Measurements from ENCODE around the gene TAF4. TPM values are rescaled to one million over a fixed set of nuclear protein-coding genes. Genes with fewer than 3 reads are reported as not detected.
A peak's percentile ranks its signal among the peaks of the same experiment; 100 is the strongest.
"Not testable (repeated sequence)": the region's sequence is repeated elsewhere in the genome, so short reads cannot be mapped to it uniquely, and the experiment has no call there.

TAF4 gene
- total and polyA plus RNA-seq, 2 donors from 2014 or later: 3.7 to 18.4 TPM

- Histone ChIP-seq H3K9me3 (ENCODE audit: control insufficient read depth in 2 of 3, insufficient read depth in 1 of 3, low read length in 3 of 3) (no peaks in the 10 kb centered on the region), H3K9ac (ENCODE audit: low read length in 3 of 3) (no peak overlapping the region), H3K4me3 (ENCODE audit: low read length in 3 of 3) (no peak overlapping the region), H3K27ac (ENCODE audit: low read depth in 2 of 2, low read length in 2 of 2) (no peak overlapping the region), H3K27me3 (ENCODE audit: control insufficient read depth, insufficient read depth, low read length) (no peaks in the 10 kb centered on the region), H3K4me1 (ENCODE audit: control insufficient read depth in 2 of 3, insufficient read depth in 2 of 3, low read depth in 1 of 3, low read length in 3 of 3) (no peaks in the 10 kb centered on the region), H3K36me3 (ENCODE audit: control insufficient read depth in 2 of 3, insufficient read depth in 3 of 3, low read length in 3 of 3) (peaks cover 0 to 25% (median 18%) of the 10 kb centered on the region in 3 donors)
- no peak for TF ChIP-seq CTCF (IDR thresholded peaks at IDR 0.05; ENCODE audit: borderline replicate concordance, extremely low read depth, insufficient read depth)
- DNase-seq: no peak
- intact Hi-C loops (cut with DNase I): no loop called here
- no peak for FAIRE-seq
Observed at GRCh38 chr20:61985096-61985495, 80.6 kb downstream of the TAF4 start.

DNA sequence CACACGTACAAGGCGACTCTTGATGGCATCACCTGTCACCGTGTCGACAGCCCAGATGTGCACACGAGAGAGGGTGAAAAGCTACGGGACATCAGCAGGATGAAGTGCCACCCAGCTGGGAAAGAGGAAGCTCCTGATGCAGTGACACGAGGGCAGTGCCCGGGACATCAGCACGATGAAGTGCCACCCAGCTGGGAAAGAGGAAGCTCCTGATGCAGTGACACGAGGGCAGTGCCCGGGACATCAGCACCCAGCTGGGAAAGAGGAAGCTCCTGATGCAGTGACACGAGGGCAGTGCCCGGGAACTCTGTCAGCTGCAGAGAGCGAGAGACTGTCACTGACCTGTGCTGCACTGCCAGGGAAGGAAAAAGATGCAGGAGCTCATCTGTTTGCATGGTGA lies 81.2 kb downstream of the TAF4 start:
- H3K27me3 ChIP-seq (ENCODE audit: control insufficient read depth, insufficient read depth, low read length); FAIRE-seq; H3K27ac ChIP-seq (ENCODE audit: low read depth in 2 of 2, low read length in 2 of 2); intact Hi-C loops (cut with DNase I); H3K9ac ChIP-seq (ENCODE audit: low read length in 3 of 3); H3K9me3 ChIP-seq (ENCODE audit: control insufficient read depth in 2 of 3, insufficient read depth in 1 of 3, low read length in 3 of 3); H3K4me3 ChIP-seq (ENCODE audit: low read length in 3 of 3); DNase-seq; H3K4me1 ChIP-seq (ENCODE audit: control insufficient read depth in 2 of 3, insufficient read depth in 2 of 3, low read depth in 1 of 3, low read length in 3 of 3): not testable (repeated sequence)
- H3K36me3 ChIP-seq (ENCODE audit: control insufficient read depth in 2 of 3, insufficient read depth in 3 of 3, low read length in 3 of 3): peaks cover 0 to 20% (median 14%) of the 10 kb centered on the region in 3 donors

DNA sequence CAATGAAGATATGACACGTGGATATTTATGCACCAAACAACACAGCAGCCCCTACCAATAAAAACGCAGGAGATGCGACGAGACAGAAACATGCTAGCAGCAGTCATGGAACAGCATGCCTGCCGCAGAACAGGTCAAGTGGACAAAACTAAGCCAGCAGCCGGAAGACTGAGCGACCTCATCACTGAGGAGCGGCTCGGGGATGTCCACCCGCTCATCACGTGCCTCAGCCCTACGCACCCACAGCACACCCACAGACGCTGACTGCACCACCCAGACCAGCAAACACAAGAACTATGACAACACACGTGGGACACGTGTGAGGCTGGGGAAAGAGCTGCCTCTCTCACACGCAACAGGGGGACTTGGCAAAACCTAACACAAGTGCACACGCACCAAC lies 81.7 kb downstream of the TAF4 start:
- H3K36me3 ChIP-seq (ENCODE audit: control insufficient read depth in 2 of 3, insufficient read depth in 3 of 3, low read length in 3 of 3): peaks cover 0 to 19% (median 14%) of the 10 kb centered on the region in 3 donors
- H3K27ac ChIP-seq (ENCODE audit: low read depth in 2 of 2, low read length in 2 of 2): no peak overlapping the region
- no peaks in the 10 kb centered on the region for H3K4me1 ChIP-seq (ENCODE audit: control insufficient read depth in 2 of 3, insufficient read depth in 2 of 3, low read depth in 1 of 3, low read length in 3 of 3)
- H3K4me3 ChIP-seq (ENCODE audit: low read length in 3 of 3): no peak overlapping the region
- no peaks in the 10 kb centered on the region for H3K27me3 ChIP-seq (ENCODE audit: control insufficient read depth, insufficient read depth, low read length)
- no peak for FAIRE-seq
- intact Hi-C loops (cut with DNase I): no loop called here
- peak in 1 of 5 donors; percentile 58 for DNase-seq
- H3K9me3 ChIP-seq (ENCODE audit: control insufficient read depth in 2 of 3, insufficient read depth in 1 of 3, low read length in 3 of 3): no peaks in the 10 kb centered on the region
- no peak for TF ChIP-seq CTCF (IDR thresholded peaks at IDR 0.05; ENCODE audit: borderline replicate concordance, extremely low read depth, insufficient read depth)
- no peak overlapping the region for H3K9ac ChIP-seq (ENCODE audit: low read length in 3 of 3)

DNA sequence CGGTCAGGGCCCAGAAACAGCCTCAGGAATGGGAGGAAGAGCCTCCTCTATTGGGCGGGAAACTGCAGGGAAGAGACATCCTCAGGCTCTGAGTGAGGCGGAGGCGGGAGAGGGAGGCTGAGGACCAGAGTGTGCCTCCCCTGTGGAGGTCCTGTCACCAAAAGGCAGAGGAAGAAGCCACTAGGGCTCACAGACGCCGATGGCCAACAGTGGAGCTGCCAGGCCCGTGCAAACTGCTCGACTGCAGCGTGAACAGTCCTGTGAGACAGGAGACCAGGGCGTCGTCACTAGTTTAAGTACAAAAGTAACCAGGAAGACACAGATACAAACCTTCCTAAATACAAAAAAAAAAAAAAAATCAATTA lies 82.7 kb downstream of the TAF4 start:
- Histone ChIP-seq H3K27ac (ENCODE audit: low read depth in 2 of 2, low read length in 2 of 2) (no peak overlapping the region), H3K27me3 (ENCODE audit: control insufficient read depth, insufficient read depth, low read length) (no peaks in the 10 kb centered on the region), H3K9me3 (ENCODE audit: control insufficient read depth in 2 of 3, insufficient read depth in 1 of 3, low read length in 3 of 3) (no peaks in the 10 kb centered on the region), H3K4me1 (ENCODE audit: control insufficient read depth in 2 of 3, insufficient read depth in 2 of 3, low read depth in 1 of 3, low read length in 3 of 3) (no peaks in the 10 kb centered on the region), H3K9ac (ENCODE audit: low read length in 3 of 3) (no peak overlapping the region), H3K36me3 (ENCODE audit: control insufficient read depth in 2 of 3, insufficient read depth in 3 of 3, low read length in 3 of 3) (peaks cover 0 to 17% (median 14%) of the 10 kb centered on the region in 3 donors), H3K4me3 (ENCODE audit: low read length in 3 of 3) (no peak overlapping the region)
- DNase-seq (no peak), FAIRE-seq (no peak)
- intact Hi-C loops (cut with DNase I): no loop called here
- no peak for TF ChIP-seq CTCF (IDR thresholded peaks at IDR 0.05; ENCODE audit: borderline replicate concordance, extremely low read depth, insufficient read depth)

All from kidney (tissue), 14 donors.